ENCODE results near the gene FAM193A.

FAM193A gene

GRCh38 chr4:2578106-2578505 is 41.7 kb downstream of the FAM193A start:
- TF ChIP-seq EGR1 (IDR thresholded peaks at IDR 0.05) (no peak), EP300 (IDR thresholded peaks at IDR 0.05; ENCODE audit: borderline replicate concordance) (no peak), MAX (IDR thresholded peaks at IDR 0.05) (no peak), TAF1 (IDR thresholded peaks at IDR 0.05; ENCODE audit: low read depth) (no peak), TEAD4 (IDR thresholded peaks at IDR 0.05) (no peak), FOXM1 (IDR thresholded peaks at IDR 0.05; ENCODE audit: borderline replicate concordance, low read depth) (no peak), ZBTB7A (IDR thresholded peaks at IDR 0.05; ENCODE audit: low read depth) (no peak), USF1 (IDR thresholded peaks at IDR 0.05) (no peak), NFIC (IDR thresholded peaks at IDR 0.05) (no peak), RAD21 (IDR thresholded peaks at IDR 0.05; ENCODE audit: low read depth) (no peak), CEBPB (IDR thresholded peaks at IDR 0.05) (no peak), YY1 (IDR thresholded peaks at IDR 0.05; ENCODE audit: low read depth) (no peak), CREB1 (IDR thresholded peaks at IDR 0.05; ENCODE audit: low read depth) (no peak), TCF12 (IDR thresholded peaks at IDR 0.05; ENCODE audit: low read depth) (no peak), REST (IDR thresholded peaks at IDR 0.05; ENCODE audit: low read depth) (no peak)

GRCh38 chr4:2579910-2580309 is 43.5 kb downstream of the FAM193A start:
- TF ChIP-seq EGR1 (IDR thresholded peaks at IDR 0.05) (no peak), NFIC (IDR thresholded peaks at IDR 0.05) (no peak)

- TF ChIP-seq FOXM1 (IDR thresholded peaks at IDR 0.05; ENCODE audit: borderline replicate concordance, low read depth) (no peak), USF1 (IDR thresholded peaks at IDR 0.05) (no peak), RAD21 (IDR thresholded peaks at IDR 0.05; ENCODE audit: low read depth) (no peak), MAX (IDR thresholded peaks at IDR 0.05) (no peak), ZBTB7A (IDR thresholded peaks at IDR 0.05; ENCODE audit: low read depth) (no peak), EGR1 (IDR thresholded peaks at IDR 0.05) (no peak), CREB1 (IDR thresholded peaks at IDR 0.05; ENCODE audit: low read depth) (no peak), REST (IDR thresholded peaks at IDR 0.05; ENCODE audit: low read depth) (no peak), NFIC (IDR thresholded peaks at IDR 0.05) (no peak), TCF12 (IDR thresholded peaks at IDR 0.05; ENCODE audit: low read depth) (no peak), YY1 (IDR thresholded peaks at IDR 0.05; ENCODE audit: low read depth) (no peak), EP300 (IDR thresholded peaks at IDR 0.05; ENCODE audit: borderline replicate concordance) (no peak), CEBPB (IDR thresholded peaks at IDR 0.05) (no peak), TEAD4 (IDR thresholded peaks at IDR 0.05) (no peak), TAF1 (IDR thresholded peaks at IDR 0.05; ENCODE audit: low read depth) (no peak)
Measured at GRCh38 chr4:2583092-2583491, 46.6 kb downstream of the FAM193A start.

GRCh38 chr4:2583517-2583916 is 47.1 kb downstream of the FAM193A start:
- TF ChIP-seq ZBTB7A (IDR thresholded peaks at IDR 0.05; ENCODE audit: low read depth) = no peak
- TF ChIP-seq EGR1 (IDR thresholded peaks at IDR 0.05) = no peak
- no peak for TF ChIP-seq CREB1 (IDR thresholded peaks at IDR 0.05; ENCODE audit: low read depth)
- no peak for TF ChIP-seq TCF12 (IDR thresholded peaks at IDR 0.05; ENCODE audit: low read depth)
- TF ChIP-seq REST (IDR thresholded peaks at IDR 0.05; ENCODE audit: low read depth) = no peak

- no peak for TF ChIP-seq NFIC (IDR thresholded peaks at IDR 0.05)
- TF ChIP-seq MAX (IDR thresholded peaks at IDR 0.05) = no peak
- no peak for TF ChIP-seq CEBPB (IDR thresholded peaks at IDR 0.05)
- no peak for TF ChIP-seq USF1 (IDR thresholded peaks at IDR 0.05)
- no peak for TF ChIP-seq TEAD4 (IDR thresholded peaks at IDR 0.05)
- no peak for TF ChIP-seq TAF1 (IDR thresholded peaks at IDR 0.05; ENCODE audit: low read depth)
- no peak for TF ChIP-seq EP300 (IDR thresholded peaks at IDR 0.05; ENCODE audit: borderline replicate concordance)
- TF ChIP-seq ZBTB7A (IDR thresholded peaks at IDR 0.05; ENCODE audit: low read depth) = no peak
- no peak for TF ChIP-seq EGR1 (IDR thresholded peaks at IDR 0.05)
- no peak for TF ChIP-seq FOXM1 (IDR thresholded peaks at IDR 0.05; ENCODE audit: borderline replicate concordance, low read depth)
- no peak for TF ChIP-seq REST (IDR thresholded peaks at IDR 0.05; ENCODE audit: low read depth)
- no peak for TF ChIP-seq CREB1 (IDR thresholded peaks at IDR 0.05; ENCODE audit: low read depth)
- no peak for TF ChIP-seq TCF12 (IDR thresholded peaks at IDR 0.05; ENCODE audit: low read depth)
- no peak for TF ChIP-seq RAD21 (IDR thresholded peaks at IDR 0.05; ENCODE audit: low read depth)
Measured at GRCh38 chr4:2586502-2586901, 50.1 kb downstream of the FAM193A start.

All from Ishikawa (cell line).